Measurements from ENCODE around the gene RSPH3.
"Not testable (repeated sequence)": the region's sequence is repeated elsewhere in the genome, so short reads cannot be mapped to it uniquely, and the experiment has no call there.

Gene RSPH3, protein sequence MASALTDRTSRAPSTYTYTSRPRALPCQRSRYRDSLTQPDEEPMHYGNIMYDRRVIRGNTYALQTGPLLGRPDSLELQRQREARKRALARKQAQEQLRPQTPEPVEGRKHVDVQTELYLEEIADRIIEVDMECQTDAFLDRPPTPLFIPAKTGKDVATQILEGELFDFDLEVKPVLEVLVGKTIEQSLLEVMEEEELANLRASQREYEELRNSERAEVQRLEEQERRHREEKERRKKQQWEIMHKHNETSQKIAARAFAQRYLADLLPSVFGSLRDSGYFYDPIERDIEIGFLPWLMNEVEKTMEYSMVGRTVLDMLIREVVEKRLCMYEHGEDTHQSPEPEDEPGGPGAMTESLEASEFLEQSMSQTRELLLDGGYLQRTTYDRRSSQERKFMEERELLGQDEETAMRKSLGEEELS

DNA sequence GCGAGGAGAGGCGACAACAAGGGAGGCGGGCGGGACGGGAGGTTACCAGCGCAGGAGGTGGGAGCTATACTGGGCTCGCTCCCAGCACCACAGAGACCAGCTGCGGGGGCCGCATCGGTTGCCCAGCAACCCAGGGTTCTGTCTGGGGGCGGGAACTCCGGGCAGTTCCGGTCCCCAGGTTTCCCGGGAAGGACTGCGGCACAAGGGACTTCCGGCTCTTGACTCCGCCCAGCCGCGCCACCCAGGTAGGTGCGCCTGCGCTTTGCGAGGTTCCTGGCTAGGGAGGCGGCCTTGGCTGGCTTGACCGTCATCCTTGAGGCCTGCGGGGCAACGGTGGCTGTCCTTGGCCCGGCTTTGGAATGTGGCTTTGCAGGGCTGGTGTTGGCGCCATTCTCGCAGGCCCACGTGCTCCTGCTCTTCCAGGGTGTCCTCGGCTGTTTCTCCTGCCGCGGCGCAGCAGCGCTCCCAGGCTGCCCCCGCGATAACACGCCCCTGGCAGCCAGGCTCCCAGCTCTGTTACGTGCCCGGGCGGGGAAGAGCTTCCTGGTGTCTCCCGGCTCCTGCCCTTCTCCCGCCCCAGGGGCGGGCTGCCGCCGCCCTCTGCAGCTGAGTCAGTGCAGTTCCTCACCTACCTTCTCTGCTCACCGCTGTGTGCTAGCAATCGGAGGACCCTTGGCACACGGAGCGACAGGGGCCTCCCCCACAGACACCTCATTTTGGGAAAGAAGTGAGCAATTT is at the start of gene RSPH3:
Gene RSPH3, minus strand, starts transcription at position 537 of the 738 bp plus-strand sequence. CDS start 652 bp downstream, outside the sequence.
- peak; percentile 93 to 94 for DNase-seq (ENCODE audit: low read depth in 2 of 2)

DNA sequence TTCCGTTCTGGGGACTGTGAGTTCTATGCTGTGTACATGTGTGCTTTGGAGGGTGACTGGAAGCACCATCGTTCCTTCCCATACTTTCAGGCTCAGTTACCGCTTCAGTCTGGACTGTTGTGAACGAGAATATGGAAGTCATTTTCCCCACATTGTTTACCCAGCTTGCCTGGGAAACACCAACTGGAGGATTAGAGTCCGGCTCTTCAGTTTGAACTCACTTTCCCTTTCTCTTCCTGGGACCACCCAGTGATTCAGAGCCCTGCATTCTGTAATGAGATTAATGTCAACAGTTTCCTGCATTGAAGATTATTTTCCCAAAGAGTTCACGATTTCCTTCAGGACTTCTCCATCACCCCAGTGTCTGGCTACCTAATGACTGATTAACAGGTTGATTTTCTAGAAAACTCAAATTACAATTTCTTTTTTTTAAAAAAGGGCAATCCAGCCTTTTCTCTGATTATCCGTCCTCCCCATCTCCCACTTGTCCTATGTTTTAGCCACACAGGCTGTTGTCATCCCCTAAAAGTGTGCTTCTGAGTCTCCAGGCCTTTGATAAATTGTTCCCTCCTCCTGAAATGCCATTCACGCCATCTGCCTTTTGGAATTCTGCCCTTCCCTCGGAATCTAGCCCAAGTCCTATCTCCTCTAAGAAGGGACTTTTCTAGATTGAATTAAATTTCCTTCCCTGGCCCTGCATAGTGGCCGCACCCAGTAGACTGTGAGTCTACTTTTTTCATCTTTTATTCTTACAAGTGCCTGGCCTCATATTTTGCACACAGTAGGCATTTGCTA is 48.1 kb upstream of the RSPH3 start:
- DNase-seq (ENCODE audit: low read depth in 2 of 2): no peak

DNA sequence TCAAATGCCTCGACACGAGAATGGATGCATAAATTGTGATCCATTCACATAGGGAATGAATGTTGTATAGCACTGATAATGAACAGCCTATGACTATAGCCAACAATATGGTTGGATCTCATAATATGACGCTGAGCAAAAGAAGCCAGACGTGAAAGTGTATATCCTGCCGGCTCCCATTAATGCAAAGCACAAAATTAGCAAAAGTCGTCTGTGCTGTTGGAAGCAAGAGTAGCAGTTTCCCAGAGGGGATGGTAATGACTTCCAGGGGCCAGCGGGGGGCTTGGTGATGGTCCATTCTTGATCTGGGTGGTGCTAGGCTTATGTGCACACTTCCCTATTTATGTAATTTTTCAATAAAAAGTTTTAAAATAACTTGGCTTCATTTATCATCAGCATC is 45.8 kb upstream of the RSPH3 start:
- no peak for DNase-seq (ENCODE audit: low read depth in 2 of 2)

DNA sequence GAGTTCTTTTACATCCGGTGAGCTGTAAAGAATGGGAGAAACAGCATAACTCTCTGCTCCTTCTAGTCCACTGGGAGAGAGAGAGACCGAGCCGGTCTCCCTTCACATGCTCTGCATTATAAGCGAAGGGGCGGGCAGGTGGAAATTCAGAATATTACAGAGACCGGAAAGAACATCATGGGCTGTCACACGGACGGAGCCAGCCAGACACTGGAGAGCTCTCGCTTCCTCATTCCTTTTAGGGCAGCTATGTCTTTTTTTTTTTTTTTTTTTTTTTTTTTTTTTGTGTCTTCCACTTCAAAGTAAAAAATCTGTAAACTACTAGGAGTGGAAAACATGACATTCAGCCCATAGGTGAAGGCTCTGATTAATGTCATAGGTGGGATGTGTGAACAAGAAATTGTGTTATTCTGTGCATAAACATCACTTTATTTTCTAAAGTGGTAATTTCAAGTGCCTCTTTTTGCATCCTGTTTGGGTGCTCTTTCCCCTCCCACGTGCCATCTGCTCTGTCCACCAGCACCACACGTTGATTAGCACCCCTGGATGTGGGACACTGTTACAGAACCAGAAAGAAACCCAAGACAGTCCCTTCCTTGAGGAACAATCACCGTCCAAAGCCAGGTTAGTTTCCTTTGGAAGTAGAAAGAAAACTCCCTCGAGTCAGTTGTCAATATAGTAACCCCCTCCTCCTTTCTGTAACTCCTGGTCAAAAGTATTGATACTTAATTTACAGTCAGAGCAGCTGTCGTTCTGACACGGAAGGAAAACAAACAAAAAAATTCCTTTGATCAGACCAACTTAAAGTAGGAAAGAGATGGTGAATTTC is 45.1 kb upstream of the RSPH3 start, which contains the start of gene TAGAP:
Gene TAGAP, minus strand, starts transcription at position 93 of the 829 bp plus-strand sequence. CDS start 845 bp downstream, outside the sequence.
- DNase-seq (ENCODE audit: low read depth in 2 of 2): peak; percentile 70 to 73

DNA sequence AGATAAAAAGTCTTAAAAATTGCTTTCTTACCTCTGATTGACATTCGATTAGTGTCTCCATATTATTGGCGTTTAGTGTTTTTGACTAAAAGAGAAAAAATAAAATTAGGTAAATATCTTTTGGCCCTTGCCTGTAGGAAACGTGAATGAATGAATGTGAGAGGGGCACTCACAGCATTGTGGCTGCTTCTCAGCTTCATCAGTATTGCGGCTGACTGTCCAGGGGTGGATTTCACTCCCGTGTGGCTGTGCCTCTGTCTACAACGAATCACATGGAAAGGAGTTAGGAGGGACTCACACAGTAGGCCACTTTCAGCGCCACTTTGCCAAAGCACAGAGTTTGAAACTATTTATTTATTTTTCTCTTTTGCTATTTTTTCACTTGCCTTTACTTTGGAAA is 43.9 kb upstream of the RSPH3 start:
- DNase-seq (ENCODE audit: low read depth in 2 of 2): no peak

DNA sequence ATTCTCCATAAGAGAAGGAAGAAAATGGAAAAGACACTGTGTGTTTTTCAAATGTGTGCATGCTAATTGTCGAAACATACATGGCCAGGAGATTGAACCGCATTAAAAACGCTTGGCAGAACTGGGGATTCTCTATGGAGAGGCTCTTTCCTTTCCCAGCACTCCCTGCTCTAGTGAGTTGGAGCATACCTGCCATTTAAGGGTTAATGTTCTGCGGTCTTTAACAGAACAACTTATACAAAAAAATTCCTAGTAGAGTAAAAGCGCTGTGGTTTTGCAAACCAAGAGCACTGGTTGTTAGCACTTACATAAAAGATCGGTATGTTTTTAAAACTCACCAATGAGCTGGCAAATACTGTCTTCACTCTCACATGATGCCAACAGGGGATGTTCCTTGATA is 43.2 kb upstream of the RSPH3 start:
- DNase-seq (ENCODE audit: low read depth in 2 of 2): no peak

DNA sequence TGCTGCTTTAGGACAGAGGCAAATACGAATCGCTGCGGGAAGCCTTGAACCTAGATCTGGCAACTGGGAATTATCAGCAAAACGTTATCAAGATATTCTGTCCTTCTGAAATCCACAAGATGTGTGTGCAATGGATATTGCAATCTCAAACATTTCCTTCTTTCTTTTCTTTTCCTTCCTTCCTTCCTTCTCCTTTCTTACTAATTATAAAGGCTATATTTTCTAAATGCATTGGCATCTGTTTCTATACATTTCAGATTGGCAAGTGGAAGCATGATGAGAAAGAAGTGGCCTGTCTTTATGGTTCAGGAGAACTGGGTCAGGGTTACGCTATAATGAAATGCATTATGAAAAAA is 42.8 kb upstream of the RSPH3 start:
- DNase-seq (ENCODE audit: low read depth in 2 of 2): no peak

DNA sequence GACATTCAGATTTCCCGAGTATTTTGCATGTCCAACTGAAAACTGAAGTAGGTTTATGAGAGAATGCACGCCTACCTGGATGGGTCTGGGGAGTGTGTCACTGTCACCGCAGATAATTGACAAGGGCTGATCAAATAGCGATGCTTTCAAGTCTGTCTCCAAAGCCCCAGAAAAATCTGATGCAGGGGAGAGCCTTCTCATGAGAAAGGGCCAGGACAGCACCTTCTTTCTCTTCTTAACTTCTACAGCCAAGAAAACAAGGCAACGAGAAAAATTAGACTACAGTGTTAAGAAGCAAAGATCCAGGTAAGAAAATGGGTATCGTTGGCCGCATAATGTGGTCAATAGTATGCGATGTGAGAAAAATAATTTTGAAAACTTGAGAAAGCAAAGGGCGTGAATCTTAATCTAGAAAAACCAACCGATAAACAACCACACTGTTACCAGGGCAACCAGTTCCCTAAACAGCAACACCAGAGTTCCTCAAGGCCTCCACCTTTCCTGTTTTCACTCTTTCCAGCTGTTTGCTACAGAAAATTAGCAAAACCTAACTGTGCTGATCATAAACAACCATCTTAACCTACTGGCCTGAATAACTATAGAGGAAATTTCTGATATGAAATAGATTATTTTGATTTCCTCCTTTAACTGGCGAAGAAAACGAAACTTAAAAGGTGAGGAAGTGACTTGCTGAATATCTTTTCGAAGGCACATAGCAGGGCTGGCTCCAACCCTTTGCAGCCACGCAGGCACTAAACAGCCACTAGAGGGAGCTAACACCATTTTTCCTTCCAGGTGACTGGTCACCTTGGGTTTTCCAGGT is 42.2 kb upstream of the RSPH3 start:
- peak in 1 of 2 donors; percentile 49 for DNase-seq (ENCODE audit: low read depth in 2 of 2)

DNA sequence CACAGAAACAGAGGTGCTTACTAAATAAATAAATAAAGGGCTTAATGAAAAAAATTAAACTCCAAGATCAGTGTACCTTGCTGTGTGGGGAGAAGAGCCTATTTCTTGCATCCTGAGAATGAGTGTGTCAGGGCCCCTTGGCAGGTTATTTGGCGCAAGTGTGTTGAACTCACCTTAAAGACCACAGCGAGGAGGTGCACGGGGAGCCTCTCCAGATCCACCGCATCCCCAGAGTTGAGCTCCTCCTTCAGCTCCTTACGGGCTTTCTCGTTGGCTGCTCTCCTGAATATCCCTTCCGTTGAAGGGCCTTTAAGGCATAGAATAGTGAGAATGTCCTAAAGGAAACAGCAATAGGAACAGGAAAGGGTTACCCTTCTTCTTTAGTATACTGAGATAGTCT is 41.2 kb upstream of the RSPH3 start:
- no peak for DNase-seq (ENCODE audit: low read depth in 2 of 2)

DNA sequence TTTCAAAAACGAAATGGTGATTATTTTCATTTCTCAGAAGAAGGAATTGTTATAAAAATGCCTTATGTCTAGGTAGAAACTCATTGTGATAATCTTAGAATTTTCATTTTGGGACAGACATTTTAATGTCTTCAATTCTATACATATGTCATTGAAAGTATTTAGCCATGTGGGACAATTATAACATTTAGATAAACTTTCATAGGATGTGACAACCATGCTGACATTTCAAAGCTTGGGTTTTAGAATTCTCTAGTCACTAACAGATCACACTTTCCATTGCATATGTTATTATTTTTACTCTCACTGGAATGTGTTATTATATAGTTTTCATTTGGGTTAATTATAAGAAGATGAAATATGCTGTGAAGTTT is 39.9 kb upstream of the RSPH3 start:
- no peak for DNase-seq (ENCODE audit: low read depth in 2 of 2)

DNA sequence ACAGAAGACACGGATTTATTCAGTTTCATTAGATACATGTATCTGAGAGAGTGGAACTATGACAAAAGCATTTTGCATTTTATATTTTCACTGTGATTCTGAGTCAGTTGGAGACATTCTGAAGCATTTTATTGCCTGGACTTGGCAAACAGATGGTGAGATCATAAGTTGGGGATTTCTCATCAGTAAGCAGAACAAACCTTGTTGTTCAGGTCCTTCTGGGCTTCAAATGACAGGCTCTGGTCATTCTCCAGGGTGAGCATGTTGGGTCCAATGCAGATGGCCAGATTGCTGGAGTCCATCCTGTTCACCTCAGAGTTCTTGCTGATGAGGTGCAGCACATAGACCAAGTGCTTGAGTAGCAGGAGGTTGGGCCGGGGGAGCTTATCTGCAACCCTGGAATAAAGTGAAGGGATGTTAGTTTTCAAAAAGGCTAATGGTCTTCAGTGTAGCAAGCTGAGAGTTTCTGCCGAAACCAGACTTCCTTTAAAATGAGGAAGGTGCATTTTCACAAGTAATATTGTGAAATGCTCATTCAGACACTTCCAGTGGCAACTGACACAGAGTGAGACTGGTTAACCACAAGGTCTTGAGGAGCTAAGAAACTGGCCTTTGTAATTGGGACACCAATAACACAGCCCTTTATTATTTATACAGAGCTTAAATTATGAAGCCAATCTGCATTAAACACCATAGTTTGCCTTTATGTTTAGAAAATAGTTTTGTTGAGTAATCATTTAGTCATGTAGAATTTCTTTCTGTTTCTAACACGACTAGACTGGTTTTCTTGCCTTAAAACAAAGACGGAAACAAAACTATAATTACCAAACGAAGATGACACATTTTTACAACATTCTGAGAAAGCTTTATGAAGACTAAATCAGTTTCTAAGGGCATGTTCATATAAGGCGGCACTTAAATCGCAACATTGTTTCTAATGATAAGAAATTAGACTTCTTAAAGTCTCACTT is 39.2 kb upstream of the RSPH3 start:
- DNase-seq (ENCODE audit: low read depth in 2 of 2): no peak

DNA sequence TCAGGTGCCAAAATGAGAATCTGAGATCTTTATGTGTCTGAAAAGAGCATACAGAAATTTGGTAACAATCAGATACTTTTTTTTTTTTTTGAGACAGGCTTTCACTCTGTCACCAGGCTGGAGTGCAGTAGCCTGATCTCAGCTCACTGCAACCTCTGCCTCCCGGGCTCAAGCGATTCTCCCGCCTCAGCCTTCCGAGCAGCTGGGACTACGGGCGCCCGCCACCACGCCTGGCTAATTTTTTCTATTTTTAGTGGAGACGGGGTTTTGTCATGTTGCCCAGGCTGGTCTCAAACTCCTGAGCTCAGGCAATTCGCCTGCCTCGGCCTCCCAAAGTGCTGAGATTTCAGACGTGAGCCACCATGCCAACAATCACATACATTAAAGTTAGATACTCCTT is 38.3 kb upstream of the RSPH3 start:
- not testable (repeated sequence) for DNase-seq (ENCODE audit: low read depth in 2 of 2)

DNA sequence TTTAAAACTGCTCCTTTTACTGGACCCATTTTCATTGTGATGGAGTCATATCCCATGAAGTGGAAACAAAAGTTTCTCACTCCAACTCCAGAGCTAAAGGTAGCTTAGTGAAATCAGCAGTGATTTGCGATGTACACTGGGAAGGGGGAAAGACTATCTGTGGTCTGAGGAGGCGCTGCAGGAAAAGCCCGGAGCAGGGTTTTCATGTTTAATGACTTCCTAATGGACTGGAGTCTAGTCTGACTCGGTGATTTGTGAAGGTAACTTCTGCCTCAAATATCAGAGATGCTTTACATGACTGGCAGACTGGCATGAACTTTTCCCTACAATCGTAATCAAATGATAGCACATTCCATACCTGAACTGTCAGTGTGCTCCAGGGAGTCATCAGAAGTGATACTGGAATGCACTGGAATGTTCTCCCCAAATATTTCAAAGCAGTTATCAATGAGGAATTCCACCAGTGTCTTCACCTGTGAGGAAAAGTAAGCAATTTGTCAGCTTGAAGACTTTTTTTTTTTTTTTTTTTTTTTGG is 37.8 kb upstream of the RSPH3 start:
- no peak for DNase-seq (ENCODE audit: low read depth in 2 of 2)

DNA sequence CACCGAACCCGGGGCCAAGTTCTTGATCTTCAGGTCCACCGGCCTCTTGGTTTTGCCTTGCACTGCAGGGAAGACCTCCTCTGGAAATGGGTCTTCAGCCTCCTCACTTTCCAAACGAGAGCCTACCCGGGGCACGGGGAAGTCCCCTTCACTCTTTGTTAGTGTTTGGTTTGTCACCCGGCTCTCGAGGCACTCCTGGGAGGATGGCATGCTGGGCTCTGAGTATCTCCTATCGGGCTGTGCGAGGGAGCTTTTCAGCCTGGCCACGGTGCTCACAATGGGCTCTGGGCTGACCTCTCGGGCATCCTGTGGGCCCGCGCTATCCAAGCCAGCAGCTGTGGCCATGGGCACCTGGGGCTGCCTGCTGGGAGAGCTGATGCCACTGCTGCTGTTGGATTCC is 36.7 kb upstream of the RSPH3 start:
- no peak for DNase-seq (ENCODE audit: low read depth in 2 of 2)

DNA sequence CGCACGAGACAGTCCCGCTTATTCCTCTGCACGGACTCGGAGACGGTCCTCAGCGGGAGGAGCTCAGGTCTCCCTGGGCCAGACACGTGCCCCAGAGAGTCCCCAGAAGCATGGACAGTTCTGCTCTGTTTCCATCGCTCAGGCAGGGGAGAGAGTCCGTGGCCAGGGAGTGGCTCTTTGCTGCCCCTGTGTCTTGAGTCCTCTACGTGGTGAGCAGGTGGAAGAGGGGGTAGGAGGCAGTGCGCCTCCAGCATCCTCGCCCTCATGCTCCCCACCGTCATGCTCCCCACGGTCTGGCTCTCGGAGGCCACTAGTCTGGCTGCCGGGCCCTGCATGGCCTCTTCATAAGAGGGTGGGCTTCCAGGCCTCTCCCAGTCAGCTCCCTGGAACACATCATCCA is 35.9 kb upstream of the RSPH3 start:
- DNase-seq (ENCODE audit: low read depth in 2 of 2): no peak

DNA sequence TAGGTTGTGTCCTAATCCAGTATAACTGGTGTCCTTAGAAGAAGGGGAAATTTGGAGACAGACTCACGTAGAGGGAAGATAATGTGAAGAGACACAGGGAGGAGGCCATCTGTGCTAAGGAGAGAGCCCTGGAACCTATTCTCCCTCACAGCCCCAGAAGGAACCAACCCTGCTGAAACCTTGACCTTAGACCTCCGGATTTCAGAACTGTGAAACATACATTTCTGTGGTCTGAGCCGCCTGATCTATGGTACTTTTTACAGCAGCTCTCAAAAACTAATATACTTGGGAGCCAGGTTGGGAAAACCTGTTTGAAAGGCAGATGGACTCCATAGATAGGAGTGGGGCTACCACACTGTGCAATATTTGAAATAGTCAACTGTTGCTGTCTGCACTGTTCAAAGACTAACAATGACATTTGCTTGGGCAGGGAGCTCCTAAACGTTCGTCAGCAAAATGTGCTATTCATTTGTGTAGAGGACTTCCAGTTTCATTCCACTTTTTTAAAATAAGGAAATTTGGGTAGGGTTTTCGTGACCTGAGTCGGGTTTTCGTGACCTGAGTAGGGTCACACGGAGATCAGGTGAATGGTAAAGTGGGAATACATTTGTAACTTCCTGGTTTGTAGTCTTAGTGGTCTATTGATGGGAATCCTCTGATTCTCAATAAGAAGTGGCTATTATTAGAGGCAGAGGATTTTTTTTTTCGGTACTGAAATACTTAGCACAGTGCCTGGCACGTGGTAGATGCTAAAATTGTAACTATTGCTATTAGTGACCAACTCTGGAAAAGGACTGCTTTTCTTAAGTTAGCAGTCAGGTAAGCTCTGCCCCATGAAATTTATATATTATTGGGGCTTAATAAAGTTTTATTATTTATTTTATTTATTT is 33.4 kb upstream of the RSPH3 start:
- DNase-seq (ENCODE audit: low read depth in 2 of 2): no peak

DNA sequence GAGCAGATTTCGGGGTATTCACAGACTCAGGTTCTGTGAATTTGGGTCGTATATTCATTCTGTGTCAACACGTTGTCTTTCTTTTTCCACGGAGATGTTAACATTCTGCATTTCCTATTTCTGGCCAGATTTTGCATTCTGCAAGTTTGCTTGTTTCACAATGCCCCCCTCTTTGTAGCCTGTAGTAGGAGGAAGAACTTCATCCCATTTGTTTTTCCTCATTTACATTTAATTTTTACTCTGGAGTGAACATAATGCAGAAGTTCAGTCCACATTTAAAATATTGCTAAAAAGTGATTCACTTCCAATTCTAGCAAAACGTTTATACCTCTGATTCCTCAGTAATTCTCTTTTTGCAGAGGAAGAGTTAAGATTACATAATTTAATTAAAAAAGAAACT is 31.8 kb upstream of the RSPH3 start:
- DNase-seq (ENCODE audit: low read depth in 2 of 2): no peak

DNA sequence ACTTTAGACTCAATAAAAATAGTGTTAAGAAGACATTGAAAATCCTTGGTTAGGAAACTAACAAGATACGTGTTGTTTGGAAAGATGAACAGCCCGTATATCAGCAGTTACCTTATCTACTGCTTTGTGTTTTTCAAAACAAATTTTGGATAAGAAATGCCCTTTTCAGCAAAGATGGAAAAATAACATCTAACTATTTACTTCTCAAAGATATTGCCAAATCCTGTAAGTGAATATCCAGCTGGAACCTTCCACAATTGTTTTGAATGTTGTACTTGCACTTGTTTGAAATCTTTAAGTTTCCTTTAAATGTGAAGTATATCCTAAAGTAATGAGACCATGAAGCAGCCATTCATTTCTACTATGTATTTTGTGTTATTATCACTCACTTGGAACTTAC is 30.2 kb upstream of the RSPH3 start:
- no peak for DNase-seq (ENCODE audit: low read depth in 2 of 2)
